Epithelial cell of proximal tubule (primary cell): ENCODE measurements around the gene KHK. TPM values are rescaled to one million over a fixed set of nuclear protein-coding genes. Genes with fewer than 3 reads are reported as not detected.
A peak's percentile ranks its signal among the peaks of the same experiment; 100 is the strongest.

Source experiments
- DNase-seq: peaks from one replicate; pipeline ENCODE4 v3.0.0-alpha.2; 2011; ENCODE audit warnings: low read depth
- H3K4me3 ChIP-seq: 2 replicates; pipeline ENCODE4 v1.5.1; 2011; ENCODE audit warnings: low read depth, mild to moderate bottlenecking, low read length
- total RNA-seq: library from RNA; depleted of rRNA; stranded (reverse); fragments of >200 nt; gene quantifications from 2 replicates; pipeline ENCODE4 v1.2.3, GENCODE V29; 2015
- TF ChIP-seq, protein P1 (sequence below): conservative IDR thresholded peaks from 2 replicates; pipeline ENCODE4 v1.5.1; 2012; ENCODE audit warnings: low read depth, mild to moderate bottlenecking, low read length

The KHK gene
- total RNA-seq, 1 donor from 2014 or later: 6.1 TPM

DNA sequence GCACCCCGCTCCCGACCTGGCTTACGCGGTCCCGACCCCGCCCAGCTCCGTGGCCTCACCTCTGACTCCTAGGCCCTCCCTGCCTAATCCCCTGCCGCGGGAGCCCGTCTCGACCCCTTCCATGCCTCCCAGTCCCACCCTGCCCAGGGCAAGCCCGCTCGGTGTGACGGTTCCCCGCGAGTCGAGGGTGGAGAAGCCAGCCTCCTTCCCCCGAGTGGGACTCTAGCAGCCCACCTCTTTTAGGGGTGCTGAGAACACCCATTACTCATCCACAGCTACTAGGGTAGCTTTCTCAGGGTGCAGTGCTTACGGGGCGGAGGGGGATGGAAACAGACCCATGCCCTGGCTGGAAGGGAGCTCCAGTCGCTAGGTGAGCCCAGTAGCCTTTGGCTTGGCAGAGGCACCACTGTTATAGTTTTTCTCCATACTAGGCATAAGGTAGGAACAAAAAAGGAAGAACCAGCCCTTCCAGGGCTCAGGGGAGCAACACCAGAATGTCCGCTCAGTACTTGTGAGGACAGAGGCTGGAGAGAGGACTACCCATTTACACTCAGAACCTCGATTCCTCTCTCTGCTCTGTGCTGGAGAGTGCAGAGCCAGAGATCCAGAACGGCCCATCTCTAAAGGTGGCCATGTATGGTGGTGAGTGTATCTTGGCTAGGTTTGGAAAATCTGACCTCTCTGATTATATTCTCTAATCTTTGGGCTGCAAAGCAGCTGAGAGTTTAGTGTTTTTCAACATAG lies 34.5 kb upstream of the KHK start:
- TF ChIP-seq, protein P1, sequence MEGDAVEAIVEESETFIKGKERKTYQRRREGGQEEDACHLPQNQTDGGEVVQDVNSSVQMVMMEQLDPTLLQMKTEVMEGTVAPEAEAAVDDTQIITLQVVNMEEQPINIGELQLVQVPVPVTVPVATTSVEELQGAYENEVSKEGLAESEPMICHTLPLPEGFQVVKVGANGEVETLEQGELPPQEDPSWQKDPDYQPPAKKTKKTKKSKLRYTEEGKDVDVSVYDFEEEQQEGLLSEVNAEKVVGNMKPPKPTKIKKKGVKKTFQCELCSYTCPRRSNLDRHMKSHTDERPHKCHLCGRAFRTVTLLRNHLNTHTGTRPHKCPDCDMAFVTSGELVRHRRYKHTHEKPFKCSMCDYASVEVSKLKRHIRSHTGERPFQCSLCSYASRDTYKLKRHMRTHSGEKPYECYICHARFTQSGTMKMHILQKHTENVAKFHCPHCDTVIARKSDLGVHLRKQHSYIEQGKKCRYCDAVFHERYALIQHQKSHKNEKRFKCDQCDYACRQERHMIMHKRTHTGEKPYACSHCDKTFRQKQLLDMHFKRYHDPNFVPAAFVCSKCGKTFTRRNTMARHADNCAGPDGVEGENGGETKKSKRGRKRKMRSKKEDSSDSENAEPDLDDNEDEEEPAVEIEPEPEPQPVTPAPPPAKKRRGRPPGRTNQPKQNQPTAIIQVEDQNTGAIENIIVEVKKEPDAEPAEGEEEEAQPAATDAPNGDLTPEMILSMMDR: no peak
- no peak for DNase-seq

DNA sequence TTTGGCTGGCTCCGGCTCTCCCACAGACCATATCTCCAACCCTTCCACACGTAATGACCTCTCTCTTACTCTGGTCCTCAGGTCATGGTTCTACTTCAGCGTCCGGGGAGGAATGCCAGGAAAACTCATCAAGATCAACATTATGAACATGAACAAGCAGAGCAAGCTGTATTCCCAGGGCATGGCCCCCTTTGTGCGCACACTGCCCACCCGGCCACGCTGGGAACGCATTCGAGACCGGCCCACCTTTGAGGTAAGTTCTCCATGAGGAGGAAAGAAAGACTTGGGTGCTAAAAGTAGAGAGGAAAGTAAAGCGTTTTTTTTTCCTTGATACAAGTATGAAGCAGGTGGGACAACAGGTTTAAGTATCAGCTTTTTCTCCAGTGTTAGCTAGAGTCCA lies 33.3 kb upstream of the KHK start:
- TF ChIP-seq, protein P1: no peak
- DNase-seq: no peak
- no peak overlapping the region for H3K4me3 ChIP-seq

More for the DNA sequence above, 34.5 kb upstream of the KHK start:
- peak overlapping the region; percentile 86 for H3K4me3 ChIP-seq

DNA sequence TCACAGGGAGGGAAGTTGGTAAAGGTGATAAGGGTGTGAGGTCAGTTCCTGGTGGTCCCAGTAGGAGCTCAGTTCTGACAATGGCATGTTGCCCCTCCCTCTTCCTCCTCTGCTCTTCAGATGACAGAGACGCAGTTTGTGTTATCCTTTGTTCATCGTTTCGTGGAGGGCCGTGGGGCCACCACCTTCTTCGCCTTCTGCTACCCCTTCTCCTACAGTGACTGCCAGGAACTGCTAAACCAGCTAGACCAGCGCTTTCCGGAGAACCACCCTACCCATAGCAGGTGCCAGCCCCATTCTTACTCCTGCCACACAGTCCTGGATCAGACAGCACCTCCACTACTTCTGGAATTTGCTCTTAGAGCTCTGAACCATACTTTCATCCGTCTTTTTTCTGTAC lies 32.8 kb upstream of the KHK start:
- TF ChIP-seq, protein P1: no peak
- DNase-seq: no peak
- no peak overlapping the region for H3K4me3 ChIP-seq

DNA sequence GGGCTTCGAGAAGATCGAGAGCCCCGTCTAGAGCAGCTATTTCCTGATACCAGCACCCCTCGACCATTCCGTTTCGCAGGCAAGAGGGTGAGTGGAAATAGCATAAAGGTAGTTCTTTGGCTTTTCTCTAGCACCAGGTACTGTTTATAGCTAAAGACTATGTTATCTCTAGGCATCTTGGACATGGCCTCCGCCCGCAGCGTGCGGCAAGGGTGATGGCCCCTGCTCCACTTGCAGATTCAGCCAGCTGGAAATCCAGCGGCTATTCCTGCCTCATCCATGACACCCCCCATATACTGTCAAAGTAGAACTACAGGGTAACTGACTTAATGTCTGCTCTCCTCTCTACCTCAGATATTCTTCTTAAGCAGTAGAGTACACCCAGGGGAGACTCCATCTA lies 31.9 kb upstream of the KHK start:
- no peak for DNase-seq
- TF ChIP-seq, protein P1: no peak
- H3K4me3 ChIP-seq: no peak overlapping the region

DNA sequence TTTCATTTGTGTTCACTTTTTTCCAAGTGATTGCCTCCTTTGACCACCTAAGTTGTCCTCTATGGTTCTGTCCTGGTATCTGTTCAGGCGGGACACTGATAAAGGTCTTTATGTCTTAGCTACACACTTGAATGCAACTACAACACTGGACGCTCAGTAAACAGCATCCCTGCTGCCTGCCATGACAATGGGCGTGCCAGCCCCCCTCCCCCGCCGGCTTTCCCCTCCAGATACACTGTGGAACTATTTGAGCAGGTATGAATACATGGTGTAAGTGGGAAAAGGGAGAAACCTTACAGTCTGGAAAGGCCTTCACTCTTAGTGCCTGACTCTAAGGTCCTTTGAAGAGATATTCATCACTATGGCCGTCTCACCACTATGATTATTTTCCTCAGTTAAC lies 29.4 kb upstream of the KHK start:
- no peak for DNase-seq
- H3K4me3 ChIP-seq: no peak overlapping the region
- TF ChIP-seq, protein P1: no peak

DNA sequence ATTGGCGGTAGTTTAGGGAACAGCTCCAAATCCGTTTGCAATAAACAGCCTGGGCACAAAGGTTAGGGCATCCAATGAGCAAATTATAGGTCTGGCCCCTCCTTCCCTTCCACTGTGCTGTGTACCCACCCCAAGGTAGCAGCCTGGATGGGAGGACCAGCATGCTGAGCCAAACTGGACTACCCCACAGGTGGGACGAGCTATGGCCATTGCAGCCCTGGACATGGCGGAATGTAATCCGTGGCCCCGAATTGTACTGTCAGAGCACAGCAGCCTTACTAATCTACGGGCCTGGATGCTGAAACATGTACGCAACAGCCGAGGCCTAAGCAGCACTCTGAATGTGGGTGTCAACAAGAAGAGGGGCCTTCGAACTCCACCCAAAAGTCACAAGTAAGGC lies 28.4 kb upstream of the KHK start:
- TF ChIP-seq, protein P1: no peak
- H3K4me3 ChIP-seq: no peak overlapping the region
- no peak for DNase-seq

DNA sequence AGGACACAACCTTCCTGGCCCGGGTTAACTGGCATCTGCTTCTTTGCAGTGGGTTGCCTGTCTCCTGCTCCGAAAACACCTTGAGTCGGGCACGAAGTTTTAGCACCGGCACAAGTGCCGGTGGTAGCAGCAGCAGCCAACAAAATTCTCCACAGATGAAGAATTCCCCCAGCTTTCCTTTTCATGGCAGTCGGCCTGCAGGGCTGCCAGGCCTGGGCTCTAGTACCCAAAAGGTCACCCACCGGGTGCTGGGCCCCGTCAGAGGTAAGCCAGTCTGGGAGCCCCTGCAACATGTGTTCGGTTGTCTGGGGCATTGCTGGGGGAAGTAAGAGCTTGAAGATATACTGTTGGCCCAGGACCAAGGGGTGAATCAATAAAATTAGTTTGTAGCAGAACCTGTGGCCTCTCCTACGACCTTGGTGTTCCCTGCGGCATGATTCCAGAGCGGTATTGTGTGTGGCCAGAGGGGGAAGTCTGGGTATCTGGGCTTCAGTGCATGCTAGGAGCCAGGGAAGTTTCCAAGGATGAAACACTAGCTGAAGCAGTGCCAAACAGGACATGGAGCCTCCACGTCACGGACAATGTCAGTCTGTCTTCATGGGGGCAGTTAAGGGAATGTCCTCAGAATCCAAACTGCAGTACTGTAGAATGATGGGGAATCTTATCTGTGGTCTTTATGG lies 27.3 kb upstream of the KHK start:
- TF ChIP-seq, protein P1: no peak
- no peak overlapping the region for H3K4me3 ChIP-seq
- DNase-seq: no peak
